SK-N-SH treated with all-trans-retinoic acid at 6 μM for 48 hours (cell line): ENCODE data around the gene C16orf54.
A peak's percentile ranks its signal among the peaks of the same experiment; 100 is the strongest.
"Not testable (repeated sequence)": the region's sequence is repeated elsewhere in the genome, so short reads cannot be mapped to it uniquely, and the experiment has no call there.

ENCODE experiments used
- ATAC-seq: fragments of 200-7000 bp; cut with Tn5 transposase; 3 replicates; pipeline ENCODE4 v1.9.1; 2020; ENCODE audit warnings: mild to moderate bottlenecking, moderate library complexity
- ARNTL ChIP-seq: fragments of 450-650 bp; formaldehyde crosslinking; IDR thresholded peaks from 2 replicates; pipeline ENCODE4 v1.5.0; 2020; ENCODE audit warnings: low read depth, mild to moderate bottlenecking, moderate library complexity, borderline replicate concordance
- BACH2 ChIP-seq: fragments of 250-450 bp; sonication (Bioruptor Pico); IDR thresholded peaks from 2 replicates; pipeline ENCODE4 v1.9.0; 2021; ENCODE audit warnings: mild to moderate bottlenecking, borderline replicate concordance
- CSDC2 ChIP-seq: fragments of 250-450 bp; sonication (Bioruptor Pico); IDR thresholded peaks from 2 replicates; pipeline ENCODE4 v1.5.0; 2020; ENCODE audit warnings: mild to moderate bottlenecking, moderate library complexity
- ESRRG ChIP-seq: fragments of 250-450 bp; sonication (Bioruptor Pico); IDR thresholded peaks from 2 replicates; pipeline ENCODE4 v1.6.1; 2021; ENCODE audit warnings: mild to moderate bottlenecking
- ISL1 ChIP-seq: fragments of 250-450 bp; sonication (Bioruptor Pico); IDR thresholded peaks from 2 replicates; pipeline ENCODE4 v2.1.2; 2022; ENCODE audit warnings: mild to moderate bottlenecking, moderate library complexity
- OSR1 ChIP-seq: fragments of 250-450 bp; sonication (Bioruptor Pico); IDR thresholded peaks from 2 replicates; pipeline ENCODE4 v1.8.0; 2022; ENCODE audit warnings: moderate library complexity, mild to moderate bottlenecking, inconsistent platforms
- PPARA ChIP-seq: fragments of 250-450 bp; sonication (Bioruptor Pico); IDR thresholded peaks from 2 replicates; pipeline ENCODE4 v1.5.0; 2020; ENCODE audit warnings: mild to moderate bottlenecking, borderline replicate concordance
- RARB ChIP-seq: fragments of 250-450 bp; sonication (Bioruptor Pico); IDR thresholded peaks from 2 replicates; pipeline ENCODE4 v1.8.0; 2021; ENCODE audit warnings: mild to moderate bottlenecking, moderate library complexity
- SNAI2 ChIP-seq: fragments of 250-450 bp; sonication (Bioruptor Pico); IDR thresholded peaks from 2 replicates; pipeline ENCODE4 v1.5.0; 2020; ENCODE audit warnings: mild to moderate bottlenecking, moderate library complexity
- TCF4 ChIP-seq: fragments of 250-450 bp; sonication (Bioruptor Pico); IDR thresholded peaks from 2 replicates; pipeline ENCODE4 v1.8.0; 2021; ENCODE audit warnings: mild to moderate bottlenecking, moderate library complexity, borderline replicate concordance
- ZC3H10 ChIP-seq: fragments of 250-450 bp; sonication (Bioruptor Pico); IDR thresholded peaks from 2 replicates; pipeline ENCODE4 v1.5.1; 2021; ENCODE audit warnings: mild to moderate bottlenecking, moderate library complexity
- ZFP3 ChIP-seq: fragments of 250-450 bp; sonication (Bioruptor Pico); IDR thresholded peaks from 2 replicates; pipeline ENCODE4 v1.5.0; 2020; ENCODE audit warnings: mild to moderate bottlenecking, moderate library complexity
- ZFP30 ChIP-seq: fragments of 450-650 bp; formaldehyde crosslinking; IDR thresholded peaks from 2 replicates; pipeline ENCODE4 v1.5.0; 2022; ENCODE audit warnings: mild to moderate bottlenecking, moderate library complexity
- ZNF565 ChIP-seq: fragments of 450-650 bp; formaldehyde crosslinking; conservative IDR thresholded peaks from 2 replicates; pipeline ENCODE4 v1.5.0; 2020; ENCODE audit warnings: low read depth, mild to moderate bottlenecking, moderate library complexity
- ZNF70 ChIP-seq: fragments of 450-650 bp; formaldehyde crosslinking; IDR thresholded peaks from 2 replicates; pipeline ENCODE4 v1.5.0; 2020; ENCODE audit warnings: mild to moderate bottlenecking, moderate library complexity
- ZNF8 ChIP-seq: fragments of 450-650 bp; formaldehyde crosslinking; IDR thresholded peaks from 2 replicates; pipeline ENCODE4 v1.5.0; 2020; ENCODE audit warnings: mild to moderate bottlenecking, moderate library complexity
- TF ChIP-seq, protein P1 (sequence below): fragments of 250-450 bp; sonication (Bioruptor Pico); IDR thresholded peaks from 2 replicates; pipeline ENCODE4 v1.8.0; 2021; ENCODE audit warnings: low read depth, mild to moderate bottlenecking, moderate library complexity, borderline replicate concordance
- TF ChIP-seq, protein P2 (sequence below): fragments of 250-450 bp; sonication (Bioruptor Pico); IDR thresholded peaks from 2 replicates; pipeline ENCODE4 v1.8.0; 2020; ENCODE audit warnings: mild to moderate bottlenecking, moderate library complexity, borderline replicate concordance
- TF ChIP-seq, protein P3 (sequence below): fragments of 250-450 bp; sonication (Bioruptor Pico); IDR thresholded peaks from 2 replicates; pipeline ENCODE4 v1.5.1; 2021; ENCODE audit warnings: mild to moderate bottlenecking, moderate library complexity
- TF ChIP-seq, protein P4 (sequence below): fragments of 250-450 bp; sonication (Bioruptor Pico); IDR thresholded peaks from 2 replicates; pipeline ENCODE4 v1.5.1; 2020; ENCODE audit warnings: low read depth, mild to moderate bottlenecking, moderate library complexity
- TF ChIP-seq, protein P5 (sequence below): fragments of 250-450 bp; sonication (Bioruptor Pico); IDR thresholded peaks from 2 replicates; pipeline ENCODE4 v1.5.0; 2020; ENCODE audit warnings: mild to moderate bottlenecking, moderate library complexity

C16orf54 gene

DNA sequence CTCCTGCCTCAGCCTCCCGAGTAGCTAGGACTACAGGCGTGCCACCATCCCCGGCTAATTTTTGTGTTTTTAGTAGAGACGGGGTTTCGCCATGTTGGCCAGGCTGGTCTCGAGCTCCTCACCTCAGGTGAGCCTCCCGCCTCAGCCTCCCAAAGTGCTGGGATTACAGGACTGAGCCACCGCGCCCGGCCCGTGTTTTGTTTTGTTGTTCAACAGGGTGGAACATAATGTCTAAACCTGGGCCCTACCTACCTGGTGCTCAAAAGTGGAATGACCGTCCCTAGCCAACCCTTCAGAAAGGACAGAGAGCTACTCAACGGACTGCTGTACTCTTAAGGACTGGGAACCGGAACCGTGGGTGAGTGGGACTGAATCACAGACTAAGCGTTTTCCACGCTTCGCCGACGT lies 44.0 kb upstream of the C16orf54 start:
- TF ChIP-seq, protein P1, sequence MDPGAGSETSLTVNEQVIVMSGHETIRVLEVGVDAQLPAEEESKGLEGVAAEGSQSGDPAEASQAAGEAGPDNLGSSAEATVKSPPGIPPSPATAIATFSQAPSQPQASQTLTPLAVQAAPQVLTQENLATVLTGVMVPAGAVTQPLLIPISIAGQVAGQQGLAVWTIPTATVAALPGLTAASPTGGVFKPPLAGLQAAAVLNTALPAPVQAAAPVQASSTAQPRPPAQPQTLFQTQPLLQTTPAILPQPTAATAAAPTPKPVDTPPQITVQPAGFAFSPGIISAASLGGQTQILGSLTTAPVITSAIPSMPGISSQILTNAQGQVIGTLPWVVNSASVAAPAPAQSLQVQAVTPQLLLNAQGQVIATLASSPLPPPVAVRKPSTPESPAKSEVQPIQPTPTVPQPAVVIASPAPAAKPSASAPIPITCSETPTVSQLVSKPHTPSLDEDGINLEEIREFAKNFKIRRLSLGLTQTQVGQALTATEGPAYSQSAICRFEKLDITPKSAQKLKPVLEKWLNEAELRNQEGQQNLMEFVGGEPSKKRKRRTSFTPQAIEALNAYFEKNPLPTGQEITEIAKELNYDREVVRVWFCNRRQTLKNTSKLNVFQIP: no peak
- TF ChIP-seq TCF4 (no peak), OSR1 (CRISPR knock-in tag) (no peak), PPARA (CRISPR knock-in tag) (no peak), ISL1 (CRISPR knock-in tag) (no peak), ZNF565 (CRISPR knock-in tag) (no peak), ZFP3 (CRISPR knock-in tag) (no peak), ZNF70 (no peak), ARNTL (CRISPR knock-in tag) (no peak), BACH2 (CRISPR knock-in tag) (no peak), ZFP30 (no peak), RARB (CRISPR knock-in tag) (no peak), ESRRG (CRISPR knock-in tag) (no peak), ZNF8 (CRISPR knock-in tag) (no peak)
- TF ChIP-seq, protein P2, sequence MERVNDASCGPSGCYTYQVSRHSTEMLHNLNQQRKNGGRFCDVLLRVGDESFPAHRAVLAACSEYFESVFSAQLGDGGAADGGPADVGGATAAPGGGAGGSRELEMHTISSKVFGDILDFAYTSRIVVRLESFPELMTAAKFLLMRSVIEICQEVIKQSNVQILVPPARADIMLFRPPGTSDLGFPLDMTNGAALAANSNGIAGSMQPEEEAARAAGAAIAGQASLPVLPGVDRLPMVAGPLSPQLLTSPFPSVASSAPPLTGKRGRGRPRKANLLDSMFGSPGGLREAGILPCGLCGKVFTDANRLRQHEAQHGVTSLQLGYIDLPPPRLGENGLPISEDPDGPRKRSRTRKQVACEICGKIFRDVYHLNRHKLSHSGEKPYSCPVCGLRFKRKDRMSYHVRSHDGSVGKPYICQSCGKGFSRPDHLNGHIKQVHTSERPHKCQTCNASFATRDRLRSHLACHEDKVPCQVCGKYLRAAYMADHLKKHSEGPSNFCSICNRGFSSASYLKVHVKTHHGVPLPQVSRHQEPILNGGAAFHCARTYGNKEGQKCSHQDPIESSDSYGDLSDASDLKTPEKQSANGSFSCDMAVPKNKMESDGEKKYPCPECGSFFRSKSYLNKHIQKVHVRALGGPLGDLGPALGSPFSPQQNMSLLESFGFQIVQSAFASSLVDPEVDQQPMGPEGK (CRISPR knock-in tag): no peak
- TF ChIP-seq, protein P3, sequence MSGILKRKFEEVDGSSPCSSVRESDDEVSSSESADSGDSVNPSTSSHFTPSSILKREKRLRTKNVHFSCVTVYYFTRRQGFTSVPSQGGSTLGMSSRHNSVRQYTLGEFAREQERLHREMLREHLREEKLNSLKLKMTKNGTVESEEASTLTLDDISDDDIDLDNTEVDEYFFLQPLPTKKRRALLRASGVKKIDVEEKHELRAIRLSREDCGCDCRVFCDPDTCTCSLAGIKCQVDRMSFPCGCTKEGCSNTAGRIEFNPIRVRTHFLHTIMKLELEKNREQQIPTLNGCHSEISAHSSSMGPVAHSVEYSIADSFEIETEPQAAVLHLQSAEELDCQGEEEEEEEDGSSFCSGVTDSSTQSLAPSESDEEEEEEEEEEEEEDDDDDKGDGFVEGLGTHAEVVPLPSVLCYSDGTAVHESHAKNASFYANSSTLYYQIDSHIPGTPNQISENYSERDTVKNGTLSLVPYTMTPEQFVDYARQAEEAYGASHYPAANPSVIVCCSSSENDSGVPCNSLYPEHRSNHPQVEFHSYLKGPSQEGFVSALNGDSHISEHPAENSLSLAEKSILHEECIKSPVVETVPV (CRISPR knock-in tag): no peak
- TF ChIP-seq, protein P4, sequence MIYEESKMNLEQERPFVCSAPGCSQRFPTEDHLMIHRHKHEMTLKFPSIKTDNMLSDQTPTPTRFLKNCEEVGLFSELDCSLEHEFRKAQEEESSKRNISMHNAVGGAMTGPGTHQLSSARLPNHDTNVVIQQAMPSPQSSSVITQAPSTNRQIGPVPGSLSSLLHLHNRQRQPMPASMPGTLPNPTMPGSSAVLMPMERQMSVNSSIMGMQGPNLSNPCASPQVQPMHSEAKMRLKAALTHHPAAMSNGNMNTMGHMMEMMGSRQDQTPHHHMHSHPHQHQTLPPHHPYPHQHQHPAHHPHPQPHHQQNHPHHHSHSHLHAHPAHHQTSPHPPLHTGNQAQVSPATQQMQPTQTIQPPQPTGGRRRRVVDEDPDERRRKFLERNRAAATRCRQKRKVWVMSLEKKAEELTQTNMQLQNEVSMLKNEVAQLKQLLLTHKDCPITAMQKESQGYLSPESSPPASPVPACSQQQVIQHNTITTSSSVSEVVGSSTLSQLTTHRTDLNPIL: no peak
- TF ChIP-seq, protein P5, sequence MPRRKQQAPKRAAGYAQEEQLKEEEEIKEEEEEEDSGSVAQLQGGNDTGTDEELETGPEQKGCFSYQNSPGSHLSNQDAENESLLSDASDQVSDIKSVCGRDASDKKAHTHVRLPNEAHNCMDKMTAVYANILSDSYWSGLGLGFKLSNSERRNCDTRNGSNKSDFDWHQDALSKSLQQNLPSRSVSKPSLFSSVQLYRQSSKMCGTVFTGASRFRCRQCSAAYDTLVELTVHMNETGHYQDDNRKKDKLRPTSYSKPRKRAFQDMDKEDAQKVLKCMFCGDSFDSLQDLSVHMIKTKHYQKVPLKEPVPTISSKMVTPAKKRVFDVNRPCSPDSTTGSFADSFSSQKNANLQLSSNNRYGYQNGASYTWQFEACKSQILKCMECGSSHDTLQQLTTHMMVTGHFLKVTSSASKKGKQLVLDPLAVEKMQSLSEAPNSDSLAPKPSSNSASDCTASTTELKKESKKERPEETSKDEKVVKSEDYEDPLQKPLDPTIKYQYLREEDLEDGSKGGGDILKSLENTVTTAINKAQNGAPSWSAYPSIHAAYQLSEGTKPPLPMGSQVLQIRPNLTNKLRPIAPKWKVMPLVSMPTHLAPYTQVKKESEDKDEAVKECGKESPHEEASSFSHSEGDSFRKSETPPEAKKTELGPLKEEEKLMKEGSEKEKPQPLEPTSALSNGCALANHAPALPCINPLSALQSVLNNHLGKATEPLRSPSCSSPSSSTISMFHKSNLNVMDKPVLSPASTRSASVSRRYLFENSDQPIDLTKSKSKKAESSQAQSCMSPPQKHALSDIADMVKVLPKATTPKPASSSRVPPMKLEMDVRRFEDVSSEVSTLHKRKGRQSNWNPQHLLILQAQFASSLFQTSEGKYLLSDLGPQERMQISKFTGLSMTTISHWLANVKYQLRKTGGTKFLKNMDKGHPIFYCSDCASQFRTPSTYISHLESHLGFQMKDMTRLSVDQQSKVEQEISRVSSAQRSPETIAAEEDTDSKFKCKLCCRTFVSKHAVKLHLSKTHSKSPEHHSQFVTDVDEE (CRISPR knock-in tag): no peak
- ATAC-seq: peak; percentile 5

DNA sequence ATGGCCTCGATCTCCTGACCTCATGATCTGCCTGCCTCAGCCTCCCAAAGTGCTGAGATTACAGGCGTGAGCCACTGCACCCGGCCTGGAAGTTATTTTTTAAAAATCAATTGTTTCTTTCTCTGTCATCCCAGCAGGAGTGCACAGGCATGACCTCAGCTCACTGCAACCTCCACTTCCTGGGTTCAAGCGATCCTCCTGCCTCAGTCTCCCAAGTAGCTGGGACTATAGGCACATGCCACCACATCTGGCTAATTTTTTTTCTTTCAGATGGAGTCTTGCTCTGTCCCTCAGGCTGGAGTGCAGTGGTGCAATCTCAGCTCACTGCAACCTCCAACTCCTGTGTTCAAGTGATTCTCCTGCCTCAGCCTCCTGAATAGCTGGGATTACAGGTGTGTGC lies 41.4 kb upstream of the C16orf54 start:
- ATAC-seq: not testable (repeated sequence)

DNA sequence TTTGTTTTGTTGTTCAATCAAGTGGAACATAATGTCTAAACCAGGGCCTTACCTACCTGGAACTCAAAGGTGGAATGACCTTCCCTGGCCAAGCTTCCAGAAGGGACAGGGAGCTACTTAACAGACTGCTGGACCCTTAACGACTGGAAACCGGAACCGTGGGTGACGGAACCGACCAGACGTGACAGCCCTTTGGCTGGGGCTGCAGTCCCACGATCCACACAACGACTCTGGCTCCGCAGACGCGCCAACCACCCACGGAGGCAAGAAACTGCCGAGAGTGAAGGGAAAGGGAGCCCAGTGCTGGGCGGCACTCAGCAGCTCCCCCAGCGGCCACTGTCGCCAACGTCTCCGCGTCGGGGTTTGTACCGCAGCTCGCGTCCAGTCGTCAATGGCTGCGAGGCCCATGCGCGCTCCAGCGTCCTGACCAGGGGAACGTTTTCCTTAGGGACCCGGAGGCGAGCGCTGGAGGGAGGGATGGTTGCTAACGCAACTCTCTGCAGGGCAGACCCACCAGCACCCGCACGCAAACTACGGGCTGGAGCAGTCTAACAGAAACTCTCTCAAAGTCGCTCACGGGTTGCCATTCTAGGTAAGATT lies 39.2 kb upstream of the C16orf54 start:
- ATAC-seq: no peak
- TF ChIP-seq ZFP3 (CRISPR knock-in tag): no peak
- no peak for TF ChIP-seq ZC3H10 (CRISPR knock-in tag)
- TF ChIP-seq, all 23 proteins: peak for 0

DNA sequence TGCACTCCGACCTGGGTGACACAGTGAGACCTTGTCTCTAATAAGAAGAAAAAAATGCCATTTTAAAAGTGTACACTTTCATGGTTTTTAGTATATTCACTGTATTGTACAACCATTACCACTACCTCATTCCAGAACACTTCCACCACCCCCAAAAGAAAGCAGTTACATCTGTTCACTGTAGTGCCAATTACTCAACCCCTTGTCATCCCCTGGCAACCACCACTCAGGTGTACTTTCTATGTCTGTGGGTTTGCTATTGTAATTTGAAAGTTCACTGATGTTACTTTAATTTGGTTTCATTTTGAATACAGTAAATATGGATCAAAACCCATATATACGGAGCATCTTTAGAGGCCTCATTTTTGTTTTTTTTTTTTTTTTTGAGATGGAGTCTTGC lies 38.4 kb upstream of the C16orf54 start:
- TF ChIP-seq ZNF565 (CRISPR knock-in tag) (no peak), CSDC2 (CRISPR knock-in tag) (no peak), ZC3H10 (CRISPR knock-in tag) (no peak), TCF4 (no peak), SNAI2 (CRISPR knock-in tag) (no peak), OSR1 (CRISPR knock-in tag) (no peak), ESRRG (CRISPR knock-in tag) (no peak), ZFP3 (CRISPR knock-in tag) (no peak)
- TF ChIP-seq, protein P2 (CRISPR knock-in tag): no peak
- TF ChIP-seq, protein P1: no peak
- ATAC-seq: no peak

DNA sequence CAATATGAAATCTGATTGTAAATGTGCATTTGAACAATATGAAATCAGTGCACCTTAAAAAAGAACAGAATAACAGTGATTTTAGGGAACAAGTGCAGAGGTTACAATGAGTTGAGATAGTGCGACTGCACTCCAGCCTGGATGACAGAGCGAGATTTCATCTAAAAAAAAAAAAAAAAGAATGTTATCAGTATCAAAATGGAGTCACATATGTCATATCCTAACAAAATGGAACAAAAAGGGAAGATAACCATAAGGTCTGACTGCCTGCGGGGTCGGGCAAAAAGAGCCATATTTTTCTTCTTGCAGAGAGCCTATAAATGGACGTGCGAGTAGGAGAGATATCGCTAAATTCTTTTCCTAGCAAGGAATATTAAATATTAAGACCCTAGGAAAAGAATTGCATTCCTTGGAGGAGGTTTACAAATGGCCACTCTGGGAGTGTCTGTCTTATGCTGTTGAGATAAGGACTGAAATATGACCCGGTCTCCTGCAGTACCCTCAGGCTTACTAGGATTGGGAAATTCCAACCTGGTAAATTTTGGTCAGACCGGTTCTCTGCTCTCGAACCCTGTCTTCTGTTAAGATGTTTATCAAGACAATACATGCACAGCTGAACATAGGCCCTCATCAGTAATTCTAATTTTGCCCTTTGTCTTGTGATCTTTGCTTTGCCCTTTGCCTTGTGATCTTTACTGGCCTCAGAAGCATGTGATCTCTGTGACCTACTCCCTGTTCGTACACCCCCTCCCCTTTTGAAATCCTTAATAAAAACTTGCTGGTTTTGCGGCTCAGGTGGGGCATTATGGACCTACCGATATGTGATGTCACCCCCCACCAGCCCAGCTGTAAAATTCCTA lies 37.5 kb upstream of the C16orf54 start:
- ATAC-seq: not testable (repeated sequence)
